Stimulated activated CD4-positive, alpha-beta T cell treated with anti-CD3 and anti-CD28 coated beads, Interleukin-4, amount 100 ng/mL, for 48 hours (primary cell): ENCODE results near the gene TDRD12.
"Not testable (repeated sequence)": the region's sequence is repeated elsewhere in the genome, so short reads cannot be mapped to it uniquely, and the experiment has no call there.

Experiments used
- DNase-seq, 2 donors: peaks; one replicate each; pipeline ENCODE4 v3.0.0-alpha.2; 2020; ENCODE audit warnings: low read depth in 2 of 2

Gene TDRD12

GRCh38 chr19:32748497-32748896, 28.9 kb downstream of the TDRD12 start:
- DNase-seq, result no peak

GRCh38 chr19:32748948-32749347, 29.4 kb downstream of the TDRD12 start:
- no peak for DNase-seq

GRCh38 chr19:32749361-32749760, 29.8 kb downstream of the TDRD12 start:
- DNase-seq, result no peak

GRCh38 chr19:32750441-32751055, 31.0 kb downstream of the TDRD12 start:
- DNase-seq, result no peak

GRCh38 chr19:32751066-32751465, 31.5 kb downstream of the TDRD12 start:
- no peak for DNase-seq

GRCh38 chr19:32757189-32757588, 37.6 kb downstream of the TDRD12 start:
- DNase-seq, result no peak

GRCh38 chr19:32765365-32765764, 45.8 kb downstream of the TDRD12 start:
- not testable (repeated sequence) for DNase-seq

GRCh38 chr19:32767951-32768679, 48.5 kb downstream of the TDRD12 start:
- DNase-seq, result no peak

GRCh38 chr19:32771596-32771995, 52.0 kb downstream of the TDRD12 start:
- DNase-seq, result no peak

- no peak for DNase-seq
Observed at GRCh38 chr19:32773126-32773525, 53.6 kb downstream of the TDRD12 start.

- no peak for DNase-seq
Observed at GRCh38 chr19:32779082-32779481, 59.5 kb downstream of the TDRD12 start.

- no peak for DNase-seq
Observed at GRCh38 chr19:32781280-32781679, 61.7 kb downstream of the TDRD12 start.

GRCh38 chr19:32782089-32782488, 62.5 kb downstream of the TDRD12 start:
- DNase-seq, result not testable (repeated sequence)

GRCh38 chr19:32787161-32787813, 67.7 kb downstream of the TDRD12 start:
- DNase-seq, result not testable (repeated sequence)

GRCh38 chr19:32787895-32788294, 68.3 kb downstream of the TDRD12 start:
- DNase-seq, result not testable (repeated sequence)

- DNase-seq, result no peak
Observed at GRCh38 chr19:32789429-32789828, 69.9 kb downstream of the TDRD12 start.

GRCh38 chr19:32798201-32798600, 78.6 kb downstream of the TDRD12 start:
- no peak for DNase-seq

- no peak for DNase-seq
Observed at GRCh38 chr19:32800191-32800590, 80.6 kb downstream of the TDRD12 start.

GRCh38 chr19:32800754-32801153, 81.2 kb downstream of the TDRD12 start:
- no peak for DNase-seq

- DNase-seq, result no peak
Observed at GRCh38 chr19:32802840-32803239, 83.3 kb downstream of the TDRD12 start.

GRCh38 chr19:32808236-32808635, 88.7 kb downstream of the TDRD12 start:
- DNase-seq, result no peak

- no peak for DNase-seq
Observed at GRCh38 chr19:32809254-32809653, 89.7 kb downstream of the TDRD12 start.

- DNase-seq, result no peak
Observed at GRCh38 chr19:32809754-32810153, 90.2 kb downstream of the TDRD12 start.
